GM23338 (cell line): ENCODE data around the gene SOAT2.

Experiments
- CREB1 ChIP-seq: fragments of 250-450 bp; sonication (Bioruptor Pico); IDR thresholded peaks from 2 replicates; pipeline ENCODE4 v1.5.0; 2020; ENCODE audit warnings: low read depth, mild to moderate bottlenecking, moderate library complexity
- EZH2 ChIP-seq: fragments of 200-600 bp; sonication (generic); IDR thresholded peaks from one replicate; pipeline ENCODE4 v1.8.0; 2017; ENCODE audit warnings: antibody characterized with exemption, mild to moderate bottlenecking, low read depth; ENCODE audit not compliant: unreplicated experiment
- NANOG ChIP-seq: IDR thresholded peaks from 2 replicates; pipeline ENCODE4 v1.6.1; 2016; ENCODE audit warnings: antibody characterized with exemption, borderline replicate concordance
- POLR2AphosphoS5 ChIP-seq: IDR thresholded peaks from 2 replicates; pipeline ENCODE4 v1.6.1; 2016; ENCODE audit warnings: antibody characterized with exemption, low read depth
- TF ChIP-seq, protein P1 (sequence below), 2 experiments: fragments of 200-600 bp in 1 of 2; sonication (generic) in 1 of 2; conservative IDR thresholded peaks; 2 replicates each; pipeline versions ENCODE4 v1.5.1 to v1.6.1; 2016 to 2017; ENCODE audit warnings: antibody characterized with exemption in 2 of 2, low read depth in 2 of 2, mild to moderate bottlenecking in 2 of 2, moderate library complexity in 1 of 2
- TF ChIP-seq, protein P2 (sequence below): IDR thresholded peaks from one replicate; pipeline ENCODE4 v1.6.1; 2018; ENCODE audit warnings: antibody characterized with exemption; ENCODE audit not compliant: unreplicated experiment

DNA sequence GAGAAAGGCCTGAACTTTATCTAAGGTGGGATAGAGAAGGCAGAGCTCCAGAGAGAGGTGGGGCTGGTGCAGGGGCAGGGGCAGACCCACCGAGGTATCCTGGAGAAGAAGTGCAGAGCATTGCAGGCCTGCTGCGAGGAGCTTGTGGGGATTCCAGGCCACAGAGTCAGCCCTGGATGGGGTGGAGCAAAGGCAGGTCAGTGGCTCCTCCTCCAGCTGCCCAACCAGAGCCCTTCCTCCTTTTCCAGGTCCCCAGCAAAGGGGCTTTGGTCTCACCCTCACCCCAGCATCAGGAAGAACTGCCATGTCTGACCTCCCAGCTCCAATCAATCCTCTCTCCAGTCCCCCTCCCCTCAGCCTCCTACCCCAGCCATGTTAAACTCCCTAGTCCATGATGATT is 57.4 kb downstream of the SOAT2 start:
- TF ChIP-seq, protein P1, sequence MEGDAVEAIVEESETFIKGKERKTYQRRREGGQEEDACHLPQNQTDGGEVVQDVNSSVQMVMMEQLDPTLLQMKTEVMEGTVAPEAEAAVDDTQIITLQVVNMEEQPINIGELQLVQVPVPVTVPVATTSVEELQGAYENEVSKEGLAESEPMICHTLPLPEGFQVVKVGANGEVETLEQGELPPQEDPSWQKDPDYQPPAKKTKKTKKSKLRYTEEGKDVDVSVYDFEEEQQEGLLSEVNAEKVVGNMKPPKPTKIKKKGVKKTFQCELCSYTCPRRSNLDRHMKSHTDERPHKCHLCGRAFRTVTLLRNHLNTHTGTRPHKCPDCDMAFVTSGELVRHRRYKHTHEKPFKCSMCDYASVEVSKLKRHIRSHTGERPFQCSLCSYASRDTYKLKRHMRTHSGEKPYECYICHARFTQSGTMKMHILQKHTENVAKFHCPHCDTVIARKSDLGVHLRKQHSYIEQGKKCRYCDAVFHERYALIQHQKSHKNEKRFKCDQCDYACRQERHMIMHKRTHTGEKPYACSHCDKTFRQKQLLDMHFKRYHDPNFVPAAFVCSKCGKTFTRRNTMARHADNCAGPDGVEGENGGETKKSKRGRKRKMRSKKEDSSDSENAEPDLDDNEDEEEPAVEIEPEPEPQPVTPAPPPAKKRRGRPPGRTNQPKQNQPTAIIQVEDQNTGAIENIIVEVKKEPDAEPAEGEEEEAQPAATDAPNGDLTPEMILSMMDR (conservative IDR thresholded peaks at IDR 0.05; ENCODE audit: low read depth in 2 of 2), result no peak
- TF ChIP-seq POLR2AphosphoS5 (no peak), EZH2 (no peak), CREB1 (CRISPR knock-in tag) (no peak), NANOG (no peak)
- TF ChIP-seq, protein P2, sequence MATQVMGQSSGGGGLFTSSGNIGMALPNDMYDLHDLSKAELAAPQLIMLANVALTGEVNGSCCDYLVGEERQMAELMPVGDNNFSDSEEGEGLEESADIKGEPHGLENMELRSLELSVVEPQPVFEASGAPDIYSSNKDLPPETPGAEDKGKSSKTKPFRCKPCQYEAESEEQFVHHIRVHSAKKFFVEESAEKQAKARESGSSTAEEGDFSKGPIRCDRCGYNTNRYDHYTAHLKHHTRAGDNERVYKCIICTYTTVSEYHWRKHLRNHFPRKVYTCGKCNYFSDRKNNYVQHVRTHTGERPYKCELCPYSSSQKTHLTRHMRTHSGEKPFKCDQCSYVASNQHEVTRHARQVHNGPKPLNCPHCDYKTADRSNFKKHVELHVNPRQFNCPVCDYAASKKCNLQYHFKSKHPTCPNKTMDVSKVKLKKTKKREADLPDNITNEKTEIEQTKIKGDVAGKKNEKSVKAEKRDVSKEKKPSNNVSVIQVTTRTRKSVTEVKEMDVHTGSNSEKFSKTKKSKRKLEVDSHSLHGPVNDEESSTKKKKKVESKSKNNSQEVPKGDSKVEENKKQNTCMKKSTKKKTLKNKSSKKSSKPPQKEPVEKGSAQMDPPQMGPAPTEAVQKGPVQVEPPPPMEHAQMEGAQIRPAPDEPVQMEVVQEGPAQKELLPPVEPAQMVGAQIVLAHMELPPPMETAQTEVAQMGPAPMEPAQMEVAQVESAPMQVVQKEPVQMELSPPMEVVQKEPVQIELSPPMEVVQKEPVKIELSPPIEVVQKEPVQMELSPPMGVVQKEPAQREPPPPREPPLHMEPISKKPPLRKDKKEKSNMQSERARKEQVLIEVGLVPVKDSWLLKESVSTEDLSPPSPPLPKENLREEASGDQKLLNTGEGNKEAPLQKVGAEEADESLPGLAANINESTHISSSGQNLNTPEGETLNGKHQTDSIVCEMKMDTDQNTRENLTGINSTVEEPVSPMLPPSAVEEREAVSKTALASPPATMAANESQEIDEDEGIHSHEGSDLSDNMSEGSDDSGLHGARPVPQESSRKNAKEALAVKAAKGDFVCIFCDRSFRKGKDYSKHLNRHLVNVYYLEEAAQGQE, result no peak
